ENCODE data around the gene MARCHF10.

Gene MARCHF10

DNA sequence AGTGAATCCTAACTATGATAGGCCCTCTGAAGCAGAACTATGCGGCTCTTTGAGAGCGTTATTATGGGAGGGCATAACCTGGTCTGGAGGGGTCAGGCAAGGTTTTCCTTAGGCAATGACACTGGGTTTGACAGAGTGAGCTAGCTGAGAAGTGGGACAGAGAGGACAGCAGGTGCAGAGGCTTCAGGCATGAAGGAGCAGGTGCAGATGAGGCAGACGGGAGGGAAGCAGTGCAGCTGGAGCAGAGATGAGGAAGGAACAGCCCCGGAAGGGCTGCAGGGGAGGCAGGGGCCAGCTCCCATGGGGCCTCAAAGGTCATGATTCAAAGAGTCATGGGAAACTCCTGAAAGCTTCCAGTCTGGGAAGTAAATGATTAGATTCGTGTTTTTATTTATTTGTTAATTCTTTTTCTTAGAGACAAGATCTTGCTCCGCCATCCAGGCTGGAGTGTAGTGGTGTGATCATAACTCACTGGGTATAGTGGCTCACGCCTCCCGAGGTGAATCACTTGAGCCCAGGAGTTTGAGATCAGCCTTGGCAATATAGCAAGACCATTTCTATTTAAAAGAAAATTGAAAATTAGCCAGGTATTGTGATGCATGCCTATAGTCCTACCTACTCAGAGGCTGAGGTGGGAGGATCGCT, 5.4 kb downstream of the MARCHF10 start:
- H3K36me3 ChIP-seq (ENCODE audit: low read depth) = no peaks in the 10 kb centered on the region
- no peaks in the 10 kb centered on the region for H3K27me3 ChIP-seq (ENCODE audit: insufficient read depth, poor library complexity, severe bottlenecking)
- DNase-seq (ENCODE audit: low spot score) (no peak), ATAC-seq (ENCODE audit: low read depth) (no peak)
- H3K9me3 ChIP-seq (ENCODE audit: severe bottlenecking) = no peaks in the 10 kb centered on the region
- H3K27ac ChIP-seq (ENCODE audit: poor library complexity, severe bottlenecking) = no peak overlapping the region
- peaks cover 37% of the 10 kb centered on the region for H3K4me1 ChIP-seq (ENCODE audit: insufficient read depth, poor library complexity, severe bottlenecking)
- TF ChIP-seq, protein P1, sequence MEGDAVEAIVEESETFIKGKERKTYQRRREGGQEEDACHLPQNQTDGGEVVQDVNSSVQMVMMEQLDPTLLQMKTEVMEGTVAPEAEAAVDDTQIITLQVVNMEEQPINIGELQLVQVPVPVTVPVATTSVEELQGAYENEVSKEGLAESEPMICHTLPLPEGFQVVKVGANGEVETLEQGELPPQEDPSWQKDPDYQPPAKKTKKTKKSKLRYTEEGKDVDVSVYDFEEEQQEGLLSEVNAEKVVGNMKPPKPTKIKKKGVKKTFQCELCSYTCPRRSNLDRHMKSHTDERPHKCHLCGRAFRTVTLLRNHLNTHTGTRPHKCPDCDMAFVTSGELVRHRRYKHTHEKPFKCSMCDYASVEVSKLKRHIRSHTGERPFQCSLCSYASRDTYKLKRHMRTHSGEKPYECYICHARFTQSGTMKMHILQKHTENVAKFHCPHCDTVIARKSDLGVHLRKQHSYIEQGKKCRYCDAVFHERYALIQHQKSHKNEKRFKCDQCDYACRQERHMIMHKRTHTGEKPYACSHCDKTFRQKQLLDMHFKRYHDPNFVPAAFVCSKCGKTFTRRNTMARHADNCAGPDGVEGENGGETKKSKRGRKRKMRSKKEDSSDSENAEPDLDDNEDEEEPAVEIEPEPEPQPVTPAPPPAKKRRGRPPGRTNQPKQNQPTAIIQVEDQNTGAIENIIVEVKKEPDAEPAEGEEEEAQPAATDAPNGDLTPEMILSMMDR (IDR thresholded peaks at IDR 0.05; ENCODE audit: poor library complexity, severe bottlenecking) = no peak
- no peak overlapping the region for H3K4me3 ChIP-seq (ENCODE audit: severe bottlenecking)

DNA sequence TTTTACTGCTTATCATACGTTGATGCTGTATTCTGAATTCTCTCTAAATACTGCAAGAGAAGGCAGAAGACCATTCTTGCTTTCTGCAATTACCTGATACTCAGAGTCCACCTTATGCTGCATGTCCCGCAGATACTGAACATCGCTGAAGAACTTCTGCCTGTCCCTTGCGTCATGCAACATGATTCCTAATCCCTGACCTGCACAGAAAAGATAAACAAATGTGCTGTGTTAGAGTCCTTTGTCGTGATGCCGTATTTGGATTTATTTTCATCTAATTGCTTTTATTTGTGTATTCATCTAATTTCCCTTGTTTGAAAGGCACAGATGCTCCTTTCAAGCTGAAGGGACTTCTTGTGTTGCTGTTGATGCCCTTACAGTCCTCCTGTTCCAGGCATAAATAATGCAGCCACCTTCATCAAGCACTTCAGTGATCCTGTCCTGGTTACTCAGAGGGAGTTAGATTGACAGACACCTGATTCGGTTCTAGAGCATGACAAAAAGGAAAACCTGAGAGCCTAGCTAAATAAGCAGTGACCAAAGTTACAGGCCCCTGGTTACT, 6.5 kb downstream of the MARCHF10 start:
- no peak overlapping the region for H3K4me3 ChIP-seq (ENCODE audit: severe bottlenecking)
- H3K36me3 ChIP-seq (ENCODE audit: low read depth) = no peaks in the 10 kb centered on the region
- H3K4me1 ChIP-seq (ENCODE audit: insufficient read depth, poor library complexity, severe bottlenecking) = peaks cover 27% of the 10 kb centered on the region
- TF ChIP-seq, protein P1 (IDR thresholded peaks at IDR 0.05; ENCODE audit: poor library complexity, severe bottlenecking) = no peak
- ATAC-seq (ENCODE audit: low read depth) = no peak
- H3K9me3 ChIP-seq (ENCODE audit: severe bottlenecking) = no peaks in the 10 kb centered on the region
- H3K27ac ChIP-seq (ENCODE audit: poor library complexity, severe bottlenecking) = peak overlapping the region; percentile 14
- H3K27me3 ChIP-seq (ENCODE audit: insufficient read depth, poor library complexity, severe bottlenecking) = no peaks in the 10 kb centered on the region
- no peak for DNase-seq (ENCODE audit: low spot score)

- TF ChIP-seq, protein P1 (IDR thresholded peaks at IDR 0.05; ENCODE audit: poor library complexity, severe bottlenecking) = no peak
- Histone ChIP-seq H3K4me1 (ENCODE audit: insufficient read depth, poor library complexity, severe bottlenecking) (peaks cover 25% of the 10 kb centered on the region), H3K36me3 (ENCODE audit: low read depth) (no peaks in the 10 kb centered on the region), H3K4me3 (ENCODE audit: severe bottlenecking) (no peak overlapping the region), H3K27me3 (ENCODE audit: insufficient read depth, poor library complexity, severe bottlenecking) (no peaks in the 10 kb centered on the region), H3K27ac (ENCODE audit: poor library complexity, severe bottlenecking) (peak overlapping the region; percentile 15), H3K9me3 (ENCODE audit: severe bottlenecking) (no peaks in the 10 kb centered on the region)
- DNase-seq (ENCODE audit: low spot score) (no peak), ATAC-seq (ENCODE audit: low read depth) (peak; percentile 61)
These were observed 7.5 kb downstream of the MARCHF10 start for GRCh38 chr17:62800585-62800984.

GRCh38 chr17:62797959-62798358, 10.2 kb downstream of the MARCHF10 start:
- no peaks in the 10 kb centered on the region for H3K9me3 ChIP-seq (ENCODE audit: severe bottlenecking)
- H3K4me1 ChIP-seq (ENCODE audit: insufficient read depth, poor library complexity, severe bottlenecking) = peaks cover 12% of the 10 kb centered on the region
- H3K27ac ChIP-seq (ENCODE audit: poor library complexity, severe bottlenecking) = no peak overlapping the region
- DNase-seq (ENCODE audit: low spot score) (no peak), ATAC-seq (ENCODE audit: low read depth) (no peak)
- H3K36me3 ChIP-seq (ENCODE audit: low read depth) = no peaks in the 10 kb centered on the region
- TF ChIP-seq, protein P1 (IDR thresholded peaks at IDR 0.05; ENCODE audit: poor library complexity, severe bottlenecking) = no peak
- H3K27me3 ChIP-seq (ENCODE audit: insufficient read depth, poor library complexity, severe bottlenecking) = no peaks in the 10 kb centered on the region
- H3K4me3 ChIP-seq (ENCODE audit: severe bottlenecking) = no peak overlapping the region

DNA sequence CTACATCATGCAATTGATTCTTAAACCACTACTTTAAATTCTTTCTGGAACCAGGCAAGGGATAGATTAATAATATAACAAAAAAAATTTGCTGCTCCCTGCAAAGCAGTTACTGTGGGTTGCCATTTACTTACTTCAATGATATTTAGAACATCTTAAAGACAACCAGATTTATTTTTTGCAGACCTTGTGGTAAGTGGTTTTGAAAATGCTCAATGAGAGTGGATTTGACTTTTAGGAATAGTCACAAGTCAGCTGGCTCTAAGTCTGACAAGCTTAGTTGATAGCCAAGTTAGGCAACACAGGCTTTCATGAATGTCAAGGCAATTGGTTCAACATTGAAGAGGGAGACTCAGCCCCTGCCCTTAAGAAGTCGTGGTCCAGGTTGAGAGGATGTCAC, 11.8 kb downstream of the MARCHF10 start:
- ATAC-seq (ENCODE audit: low read depth) = no peak
- TF ChIP-seq, protein P1 (IDR thresholded peaks at IDR 0.05; ENCODE audit: poor library complexity, severe bottlenecking) = no peak

More for the DNA sequence above, 11.8 kb downstream of the MARCHF10 start:
- H3K9me3 ChIP-seq (ENCODE audit: severe bottlenecking) = no peaks in the 10 kb centered on the region
- no peaks in the 10 kb centered on the region for H3K36me3 ChIP-seq (ENCODE audit: low read depth)
- H3K4me1 ChIP-seq (ENCODE audit: insufficient read depth, poor library complexity, severe bottlenecking) = peaks cover 24% of the 10 kb centered on the region
- H3K4me3 ChIP-seq (ENCODE audit: severe bottlenecking) = no peak overlapping the region
- no peak for DNase-seq (ENCODE audit: low spot score)
- no peak overlapping the region for H3K27ac ChIP-seq (ENCODE audit: poor library complexity, severe bottlenecking)
- no peaks in the 10 kb centered on the region for H3K27me3 ChIP-seq (ENCODE audit: insufficient read depth, poor library complexity, severe bottlenecking)

All from RWPE2 (cell line).